CD4-positive, alpha-beta T cell treated with Interferon gamma for 1 hour (primary cell): Measurements from ENCODE around the gene TCF19.

ENCODE experiments used
- DNase-seq: peaks from one replicate; pipeline ENCODE4 v3.0.0-alpha.2; 2020

Gene TCF19

DNA sequence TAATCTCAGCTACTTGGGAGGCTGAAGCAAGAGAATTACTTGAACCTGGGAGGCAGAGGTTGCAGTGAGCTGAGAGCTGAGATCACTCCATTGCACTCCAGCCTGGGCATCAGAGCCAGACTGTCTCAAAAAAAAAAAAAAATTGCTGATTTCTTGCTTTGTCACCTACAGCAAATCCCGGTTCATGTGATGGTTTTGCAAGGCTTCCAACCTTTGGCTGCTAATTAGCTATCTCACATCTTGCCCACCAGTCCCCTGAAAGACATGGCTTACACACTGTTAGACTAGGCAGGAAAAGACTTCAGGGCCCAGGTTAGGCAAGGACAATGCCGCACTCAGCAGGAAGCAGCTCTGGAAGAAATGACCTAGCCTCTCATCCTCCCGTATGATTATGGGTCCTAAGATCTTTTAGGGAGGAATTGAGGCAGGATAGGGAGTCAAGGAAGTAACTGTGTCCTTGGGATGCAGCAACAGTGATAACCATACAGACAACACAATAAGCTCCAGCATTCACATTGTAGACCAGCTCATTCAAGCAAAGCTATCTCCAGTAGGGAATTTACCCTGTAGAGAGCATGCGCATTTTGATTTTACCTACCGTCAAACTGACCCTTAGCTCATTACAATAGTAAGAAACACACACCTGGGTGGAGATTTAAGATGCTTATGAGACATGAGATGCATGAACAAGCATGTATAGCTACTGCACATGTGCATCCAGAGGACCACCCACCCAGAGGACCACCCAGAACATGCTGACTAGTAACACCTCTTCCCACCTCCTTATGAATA is 52.5 kb downstream of the TCF19 start:
- DNase-seq: no peak
